Stimulated activated effector memory CD8-positive, alpha-beta T cell treated with anti-CD3 and anti-CD28 coated beads, Interleukin-12 subunit alpha, Interleukin-12 subunit beta, amount 100 ng/mL, for 72 hours (primary cell): Measurements from ENCODE around the gene CYP27B1.
"Not testable (repeated sequence)": the region's sequence is repeated elsewhere in the genome, so short reads cannot be mapped to it uniquely, and the experiment has no call there.

ENCODE experiments used
- ATAC-seq: fragments of 150-1000 bp; cut with Tn5 transposase; 2 replicates; pipeline ENCODE4 v1.10.0; 2021
- DNase-seq, 2 donors: peaks; one replicate each; pipeline ENCODE4 v3.0.0; 2021 to 2022; ENCODE audit warnings: low spot score in 2 of 2
- H3K27ac Mint-ChIP-seq: one replicate; pipeline ENCODE4 v1.8.0; 2022; ENCODE audit warnings: mild to moderate bottlenecking, mixed read lengths
- H3K36me3 Mint-ChIP-seq: one replicate; pipeline ENCODE4 v1.8.0; 2022; ENCODE audit warnings: mild to moderate bottlenecking, mixed read lengths
- H3K4me1 Mint-ChIP-seq: one replicate; pipeline ENCODE4 v1.8.0; 2022; ENCODE audit warnings: mixed read lengths
- H3K4me3 Mint-ChIP-seq: one replicate; pipeline ENCODE4 v1.8.0; 2022; ENCODE audit warnings: mild to moderate bottlenecking, mixed read lengths
- H3K9me3 Mint-ChIP-seq: one replicate; pipeline ENCODE4 v1.8.0; 2022; ENCODE audit warnings: mixed read lengths

The CYP27B1 gene

GRCh38 chr12:57775563-57776246 is 8.8 kb upstream of the CYP27B1 start:
- H3K36me3 Mint-ChIP-seq: peaks cover 31% of the 10 kb centered on the region
- no peaks in the 10 kb centered on the region for H3K9me3 Mint-ChIP-seq
- DNase-seq (no peak), ATAC-seq (no peak)
- no peak overlapping the region for H3K4me3 Mint-ChIP-seq
- H3K27ac Mint-ChIP-seq: no peak overlapping the region
- peaks cover 43% of the 10 kb centered on the region for H3K4me1 Mint-ChIP-seq

GRCh38 chr12:57775044-57775443 is 8.2 kb upstream of the CYP27B1 start:
- Mint-ChIP-seq H3K4me1 (peaks cover 43% of the 10 kb centered on the region), H3K27ac (no peak overlapping the region), H3K4me3 (no peak overlapping the region), H3K9me3 (no peaks in the 10 kb centered on the region), H3K36me3 (peaks cover 38% of the 10 kb centered on the region)
- ATAC-seq (no peak), DNase-seq (no peak)

GRCh38 chr12:57774634-57775033 is 7.8 kb upstream of the CYP27B1 start:
- not testable (repeated sequence) for ATAC-seq, H3K27ac Mint-ChIP-seq, H3K4me3 Mint-ChIP-seq, H3K9me3 Mint-ChIP-seq, DNase-seq
- peaks cover 43% of the 10 kb centered on the region for H3K4me1 Mint-ChIP-seq
- peaks cover 42% of the 10 kb centered on the region for H3K36me3 Mint-ChIP-seq

- ATAC-seq (peak; percentile 35), DNase-seq (peak in 1 of 2 donors; percentile 68)
- peak within 1 kb of the TSS; percentile 94 for H3K4me3 Mint-ChIP-seq
These were observed 5.8 kb upstream of the CYP27B1 start, which contains the start of gene EEF1AKMT3 for GRCh38 chr12:57772429-57773322. EEF1AKMT3 (plus strand) TSS chr12:57772614; CDS start chr12:57772725, 111 bp downstream.

GRCh38 chr12:57771873-57772428 is 5.1 kb upstream of the CYP27B1 start, which contains the start of gene METTL1:
METTL1 (minus strand) TSS chr12:57772105; CDS start chr12:57772083, 22 bp downstream.
- peaks cover 56% of the 10 kb centered on the region for H3K36me3 Mint-ChIP-seq
- ATAC-seq (peak; percentile 94), DNase-seq (peak; percentile 81 to 95)
- peaks cover 46% of the 10 kb centered on the region for H3K4me1 Mint-ChIP-seq
- H3K9me3 Mint-ChIP-seq: no peaks in the 10 kb centered on the region
- peak within 1 kb of the TSS; percentile 99 for H3K27ac Mint-ChIP-seq
- peak within 1 kb of the TSS; percentile 94 for H3K4me3 Mint-ChIP-seq

More at GRCh38 chr12:57772429-57773322, 5.8 kb upstream of the CYP27B1 start, which contains the start of gene EEF1AKMT3:
- Mint-ChIP-seq H3K4me1 (peaks cover 39% of the 10 kb centered on the region), H3K27ac (peak within 1 kb of the TSS; percentile 99), H3K9me3 (no peaks in the 10 kb centered on the region), H3K36me3 (peaks cover 61% of the 10 kb centered on the region)

- no peak for DNase-seq
- ATAC-seq: peak; percentile 81
- H3K36me3 Mint-ChIP-seq: peaks cover 54% of the 10 kb centered on the region
- H3K9me3 Mint-ChIP-seq: no peaks in the 10 kb centered on the region
- H3K27ac Mint-ChIP-seq: peak overlapping the region; percentile 99
- H3K4me1 Mint-ChIP-seq: peaks cover 51% of the 10 kb centered on the region
- peak overlapping the region; percentile 94 for H3K4me3 Mint-ChIP-seq
These were observed 4.5 kb upstream of the CYP27B1 start for GRCh38 chr12:57771236-57771872.

GRCh38 chr12:57770734-57771133 is 3.9 kb upstream of the CYP27B1 start:
- ATAC-seq (no peak), DNase-seq (peak in 1 of 2 donors; percentile 48)
- Mint-ChIP-seq H3K27ac (peak overlapping the region; percentile 99), H3K4me1 (peaks cover 47% of the 10 kb centered on the region), H3K9me3 (no peaks in the 10 kb centered on the region), H3K4me3 (peak overlapping the region; percentile 94), H3K36me3 (peaks cover 49% of the 10 kb centered on the region)

- Mint-ChIP-seq H3K36me3 (peaks cover 46% of the 10 kb centered on the region), H3K4me3 (no peak overlapping the region), H3K4me1 (peaks cover 55% of the 10 kb centered on the region), H3K9me3 (no peaks in the 10 kb centered on the region), H3K27ac (no peak overlapping the region)
- DNase-seq (no peak), ATAC-seq (no peak)
These were observed 2.7 kb upstream of the CYP27B1 start for GRCh38 chr12:57769594-57769993.

- Mint-ChIP-seq H3K4me3 (peak overlapping the region; percentile 95), H3K27ac (no peak overlapping the region), H3K4me1 (peaks cover 68% of the 10 kb centered on the region), H3K9me3 (no peaks in the 10 kb centered on the region), H3K36me3 (peaks cover 55% of the 10 kb centered on the region)
- ATAC-seq: no peak
- DNase-seq: no peak
These were observed 998 bp upstream of the CYP27B1 start for GRCh38 chr12:57767876-57768275.

GRCh38 chr12:57767305-57767698 is 424 bp upstream of the CYP27B1 start:
- ATAC-seq: no peak
- Mint-ChIP-seq H3K4me1 (peaks cover 67% of the 10 kb centered on the region), H3K4me3 (peak overlapping the region; percentile 95), H3K9me3 (no peaks in the 10 kb centered on the region), H3K36me3 (peaks cover 55% of the 10 kb centered on the region), H3K27ac (no peak overlapping the region)
- no peak for DNase-seq

GRCh38 chr12:57765698-57766463 is 997 bp downstream of the CYP27B1 start:
- peak; percentile 42 for ATAC-seq
- no peak for DNase-seq
- Mint-ChIP-seq H3K4me1 (peaks cover 67% of the 10 kb centered on the region), H3K9me3 (no peaks in the 10 kb centered on the region), H3K27ac (peak overlapping the region; percentile 91), H3K36me3 (peaks cover 51% of the 10 kb centered on the region), H3K4me3 (peak overlapping the region; percentile 95)

- Mint-ChIP-seq H3K4me1 (peaks cover 61% of the 10 kb centered on the region), H3K9me3 (no peaks in the 10 kb centered on the region), H3K27ac (peak overlapping the region; percentile 91), H3K36me3 (peaks cover 47% of the 10 kb centered on the region), H3K4me3 (peak overlapping the region; percentile 95)
- ATAC-seq: peak; percentile 80
- peak; percentile 52 to 74 for DNase-seq
These were observed 1.7 kb downstream of the CYP27B1 start for GRCh38 chr12:57765003-57765697.

- Mint-ChIP-seq H3K4me1 (peaks cover 61% of the 10 kb centered on the region), H3K4me3 (peak overlapping the region; percentile 95), H3K27ac (peak overlapping the region; percentile 91), H3K36me3 (peaks cover 44% of the 10 kb centered on the region), H3K9me3 (no peaks in the 10 kb centered on the region)
- DNase-seq (no peak), ATAC-seq (peak; percentile 11)
These were observed 2.2 kb downstream of the CYP27B1 start for GRCh38 chr12:57764662-57765002.
